HG02763 (cell line): ENCODE measurements around the gene FBXO34.
"Not testable (repeated sequence)": the region's sequence is repeated elsewhere in the genome, so short reads cannot be mapped to it uniquely, and the experiment has no call there.

Source experiments
- ATAC-seq: cut with Tn5 transposase; IDR thresholded peaks from one replicate; pipeline ENCODE4 v1.9.1; 2021; ENCODE audit warnings: mild to moderate bottlenecking, moderate library complexity; ENCODE audit not compliant: unreplicated experiment

The FBXO34 gene

DNA sequence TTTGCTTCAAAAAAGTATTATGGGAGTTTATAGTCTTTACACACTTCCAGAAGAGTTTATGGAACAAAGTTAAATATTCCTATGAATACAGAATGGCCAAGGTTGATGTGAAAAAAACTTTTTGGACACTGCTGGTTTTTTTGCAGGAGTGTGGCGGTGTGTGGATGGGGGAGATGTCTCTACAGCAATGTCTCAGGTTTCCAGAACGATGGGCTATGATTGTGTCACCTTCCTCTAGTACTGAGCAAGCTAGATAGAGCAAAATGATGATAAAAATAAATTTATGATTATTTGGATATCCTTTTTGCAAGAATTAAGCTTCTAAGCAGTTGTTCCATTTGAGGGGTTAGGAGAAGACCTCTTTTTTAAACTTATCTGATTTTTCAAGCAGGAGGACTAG, 37.9 kb downstream of the FBXO34 start:
- ATAC-seq, result no peak

DNA sequence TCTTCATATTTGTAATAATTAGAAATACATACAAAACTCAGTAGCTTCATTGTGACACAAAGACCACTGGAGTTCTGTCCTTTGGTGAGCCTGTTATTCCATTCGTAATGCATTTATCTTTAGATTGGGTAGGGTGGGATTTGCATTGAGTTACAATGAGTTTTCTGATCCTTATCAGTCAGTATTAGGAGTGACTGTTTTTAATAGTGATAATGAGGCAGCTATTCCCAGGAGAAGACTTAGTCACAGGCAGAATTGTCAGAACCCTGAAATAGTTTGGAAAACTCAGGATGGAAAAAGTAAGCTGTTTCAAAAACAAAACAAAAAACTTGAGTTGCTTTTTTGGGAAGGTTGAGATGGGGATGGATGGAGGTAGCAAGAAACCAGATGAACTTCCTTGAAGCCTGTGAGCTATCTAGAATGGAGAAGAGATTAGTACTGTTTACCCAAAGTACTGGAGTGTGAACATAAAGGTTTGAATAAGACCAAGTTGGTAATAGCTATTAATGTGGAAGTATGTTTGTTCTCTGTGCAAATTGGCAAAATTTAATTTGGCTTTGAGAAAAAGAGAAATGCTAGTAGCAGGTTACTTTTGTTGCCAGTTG, 38.6 kb downstream of the FBXO34 start:
- no peak for ATAC-seq

DNA sequence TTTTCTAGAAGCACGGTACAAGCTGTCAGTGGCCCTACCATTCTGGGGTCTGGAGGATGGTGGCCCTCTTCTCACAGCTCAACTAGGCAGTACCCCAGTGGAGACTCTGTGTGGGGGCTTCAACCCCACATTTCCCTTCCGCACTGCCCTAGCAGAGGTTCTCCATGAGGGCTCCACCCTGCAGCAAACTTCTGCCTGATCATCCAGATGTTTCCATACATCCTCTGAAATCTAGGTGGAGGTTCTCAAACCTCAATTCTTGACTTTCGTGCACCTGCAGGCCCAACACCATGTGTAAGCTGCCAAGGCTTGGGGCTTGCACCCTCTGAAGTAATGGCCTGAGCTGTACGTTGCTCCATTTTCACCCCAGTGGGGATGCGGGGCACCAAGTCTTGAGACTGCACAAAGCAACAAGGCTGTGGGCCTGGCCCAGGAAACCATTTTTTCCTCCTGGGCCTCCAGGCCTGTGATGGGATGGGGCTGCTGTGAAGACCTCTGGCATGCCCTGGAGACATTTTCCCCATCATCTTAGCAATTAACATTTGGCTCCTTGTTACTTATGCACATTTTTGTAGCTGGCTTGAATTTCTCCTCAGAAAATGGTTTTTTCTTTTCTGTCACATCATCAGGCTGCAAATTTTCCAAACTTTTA, 41.3 kb downstream of the FBXO34 start:
- ATAC-seq, result not testable (repeated sequence)

DNA sequence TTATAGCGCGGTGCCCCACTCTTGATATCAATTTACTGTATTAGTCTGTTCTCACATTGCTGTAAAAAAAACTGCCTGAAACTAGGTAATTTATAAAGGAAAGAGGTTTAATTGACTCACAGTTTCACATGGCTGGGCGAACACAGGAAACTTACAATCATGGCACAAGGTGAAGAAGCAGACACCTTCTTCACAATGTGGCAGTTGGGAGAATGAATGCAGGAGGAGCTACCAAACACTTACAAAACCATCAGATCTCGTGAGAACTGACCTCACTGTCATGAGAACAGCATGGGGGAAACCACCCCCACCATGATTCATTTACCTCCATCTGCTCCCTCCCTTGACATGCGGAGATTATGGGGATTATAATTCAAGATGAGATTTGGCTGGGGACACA, 42.3 kb downstream of the FBXO34 start:
- ATAC-seq, result no peak

DNA sequence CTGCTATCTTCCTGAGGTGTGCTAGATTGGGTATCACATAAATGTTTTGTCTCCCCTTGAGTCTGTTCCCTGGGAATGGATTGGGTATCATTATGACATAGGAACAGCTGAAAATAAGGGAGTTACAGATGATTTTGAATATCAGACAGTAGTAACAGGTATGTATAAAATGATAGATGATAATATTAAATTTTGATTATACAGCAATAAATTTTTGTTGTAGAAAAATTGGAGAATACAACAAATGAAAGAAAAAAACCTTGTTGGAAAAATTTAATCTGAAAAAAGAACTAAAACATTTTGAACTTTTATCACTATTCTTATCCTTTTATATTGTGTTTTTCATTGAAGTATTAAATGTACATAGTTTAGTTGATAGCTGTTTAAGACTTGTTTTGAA, 43.2 kb downstream of the FBXO34 start:
- ATAC-seq, result no peak

DNA sequence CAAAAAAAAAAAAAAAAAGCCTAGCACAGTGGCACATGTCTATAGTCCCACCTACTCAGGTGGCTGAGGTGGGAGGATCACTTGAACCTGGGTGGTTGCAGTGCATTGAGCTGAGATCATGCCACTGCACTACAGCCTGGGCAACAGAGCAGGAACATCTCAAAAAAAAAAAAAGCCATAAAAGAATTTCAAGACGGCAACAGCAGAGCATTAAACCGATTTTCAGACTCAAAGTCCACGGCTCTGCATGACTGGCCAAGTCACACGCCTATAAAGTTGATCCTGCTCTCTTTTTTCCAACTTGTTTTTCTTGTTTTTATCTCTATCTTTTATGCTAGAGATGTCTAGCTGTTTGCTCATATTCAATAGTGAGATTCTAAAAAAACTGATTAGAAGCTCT, 45.3 kb downstream of the FBXO34 start:
- no peak for ATAC-seq

DNA sequence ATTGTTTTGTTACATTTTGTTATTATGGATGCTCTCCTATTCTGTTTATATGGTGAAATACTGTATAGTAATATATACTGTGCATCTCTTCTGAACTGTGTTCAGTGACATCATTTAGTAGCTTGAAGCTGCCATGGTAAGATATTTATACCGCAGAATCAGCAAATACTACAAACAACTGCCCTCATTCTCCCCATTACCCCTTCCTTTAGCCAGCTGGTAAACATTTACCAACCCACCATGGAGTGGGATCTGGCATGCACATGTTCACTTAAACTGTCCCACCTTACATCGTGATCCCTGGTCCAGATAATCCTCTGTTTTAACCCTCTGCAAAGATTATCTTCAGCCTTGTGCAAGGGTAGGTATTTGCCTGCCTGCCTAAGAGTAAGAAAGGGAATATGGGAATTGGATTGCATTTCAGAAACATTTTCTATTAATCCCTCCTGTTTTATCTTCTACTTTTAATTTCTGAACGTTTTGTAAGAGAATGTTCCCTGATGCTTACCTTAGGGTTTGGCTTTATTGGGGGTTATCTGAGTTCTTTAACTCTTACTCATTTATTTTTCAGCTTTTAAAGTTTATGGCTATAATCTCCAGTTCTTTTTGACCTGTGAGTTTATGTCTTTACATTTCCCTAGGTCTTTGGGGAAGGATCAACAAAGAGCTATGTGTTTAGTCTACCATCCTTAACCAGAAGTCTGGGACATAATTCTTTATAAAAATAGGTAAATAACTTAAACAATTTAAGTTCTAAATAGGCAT, 46.5 kb downstream of the FBXO34 start:
- ATAC-seq, result no peak

DNA sequence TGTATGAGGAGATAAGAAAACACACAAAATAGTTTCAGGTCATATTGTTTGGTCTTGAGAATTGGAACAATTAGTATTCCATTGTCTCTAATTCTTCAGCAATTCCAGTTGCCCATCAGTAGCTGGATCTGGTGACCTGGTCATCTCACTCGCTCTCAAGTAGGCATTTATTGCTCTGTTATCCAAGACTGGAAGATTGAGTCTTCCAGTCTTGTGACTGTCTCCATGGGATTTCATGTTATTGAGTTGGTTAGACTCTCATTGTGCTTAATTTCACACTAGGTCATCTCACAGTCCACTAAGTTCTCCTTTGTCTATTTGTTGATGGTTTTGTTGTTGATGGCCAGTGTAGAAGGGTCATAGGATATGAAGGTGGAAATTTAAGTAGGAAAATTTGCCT, 47.5 kb downstream of the FBXO34 start:
- no peak for ATAC-seq

DNA sequence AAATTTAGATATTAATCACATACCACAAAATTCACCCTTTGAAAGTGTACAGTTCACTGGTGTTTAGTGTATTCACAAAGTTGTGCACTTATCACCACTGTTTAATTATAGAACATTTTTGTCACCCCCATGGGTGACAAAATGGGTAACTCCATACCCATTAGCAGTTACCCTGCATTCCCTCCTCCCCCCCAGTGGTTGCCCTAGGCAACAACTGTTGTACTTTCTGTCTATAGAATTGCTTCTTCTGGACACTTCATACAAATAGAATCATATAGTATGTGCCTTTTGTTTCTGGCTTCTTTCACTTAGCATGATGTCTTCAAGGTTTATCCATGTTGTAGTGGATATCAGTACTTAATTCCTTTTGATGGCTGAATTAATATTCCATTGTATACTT, 52.7 kb downstream of the FBXO34 start:
- no peak for ATAC-seq

DNA sequence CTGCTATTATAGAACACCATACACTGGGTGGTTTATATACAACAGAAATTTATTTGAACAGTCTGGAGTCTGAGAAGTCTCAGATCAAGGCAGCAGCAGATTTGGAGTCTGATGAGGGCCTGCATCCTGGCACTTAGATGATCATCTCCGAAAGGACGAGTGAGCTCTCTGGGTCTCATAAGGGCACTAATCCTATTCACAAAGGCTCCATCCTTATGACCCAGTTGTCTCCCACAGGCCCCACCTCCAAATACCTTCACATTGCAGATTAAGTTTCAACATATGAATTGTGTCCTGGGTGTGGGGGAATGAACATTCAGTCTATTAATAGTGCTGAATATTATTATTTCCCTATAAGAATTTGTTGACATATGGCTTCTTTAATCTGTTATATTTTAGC, 53.6 kb downstream of the FBXO34 start:
- no peak for ATAC-seq

DNA sequence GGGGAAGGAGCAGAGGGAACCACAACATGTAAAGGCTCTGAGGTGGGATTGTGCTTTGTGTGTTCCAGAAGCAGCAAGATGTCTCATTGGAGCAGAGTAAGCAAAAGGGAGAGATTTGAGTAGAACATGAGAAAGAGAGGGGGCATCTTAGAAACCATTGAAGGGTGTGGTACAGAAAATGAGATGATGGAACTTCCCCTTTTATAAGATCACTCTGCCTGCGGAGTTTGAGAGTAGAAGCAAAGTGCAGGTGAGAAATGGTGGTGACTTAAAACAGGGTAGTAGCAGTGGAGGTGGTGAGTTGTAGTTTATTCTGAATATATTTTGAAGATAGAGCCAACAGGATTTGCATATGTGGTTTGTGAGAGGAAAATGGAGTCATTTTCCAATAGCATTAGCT, 56.0 kb downstream of the FBXO34 start:
- ATAC-seq, result no peak

DNA sequence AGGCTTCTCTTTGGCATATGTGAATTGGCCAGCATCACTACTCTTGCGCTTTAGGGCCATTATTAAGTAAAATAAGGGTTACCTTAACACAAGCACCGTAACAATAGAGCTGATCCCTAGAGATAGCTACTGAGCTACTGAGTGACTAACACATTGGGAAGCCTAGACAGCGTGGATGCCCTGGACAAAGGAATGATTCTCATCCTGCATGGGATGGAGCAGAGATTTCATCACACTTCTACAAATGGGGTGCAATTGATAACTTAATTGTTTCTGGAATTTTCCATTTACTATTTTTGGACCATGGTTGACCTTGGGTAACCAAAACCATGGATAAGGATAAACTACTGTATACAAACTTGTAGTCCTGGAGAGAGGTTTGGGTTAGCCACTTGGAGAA, 57.1 kb downstream of the FBXO34 start:
- no peak for ATAC-seq

DNA sequence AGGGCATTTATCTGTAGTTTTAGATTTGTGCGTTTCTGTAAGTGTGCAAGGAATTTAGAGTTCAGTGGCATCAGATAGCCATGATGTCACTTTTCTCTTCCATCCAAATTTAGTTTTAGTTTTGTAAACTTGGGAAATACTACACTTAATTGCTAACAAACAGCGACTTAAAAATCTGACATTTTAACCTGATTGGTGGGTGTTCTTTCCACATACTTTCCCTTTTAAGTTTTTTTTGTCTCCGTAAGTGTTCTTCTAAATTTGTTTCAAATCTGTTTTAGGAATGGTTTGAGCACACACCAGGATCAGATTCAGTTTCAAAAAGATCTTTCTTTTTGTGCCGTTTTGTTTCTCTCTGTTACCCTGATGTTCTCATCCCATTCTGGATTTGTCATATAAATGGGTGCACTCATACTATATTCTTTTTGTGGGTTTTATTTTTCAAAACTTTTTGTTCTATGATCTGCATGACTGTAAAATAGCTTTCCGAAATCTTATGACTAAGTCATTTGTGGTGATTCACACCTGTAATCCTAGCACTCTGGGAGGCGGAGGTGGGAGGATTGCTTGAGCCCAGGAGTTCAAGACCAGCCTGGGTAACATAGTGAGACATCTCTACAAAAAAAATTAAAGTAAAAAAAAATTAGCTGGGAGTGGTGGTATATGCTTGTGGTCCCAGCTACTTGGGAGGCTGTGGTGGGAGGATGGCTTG, 58.9 kb downstream of the FBXO34 start:
- ATAC-seq, result no peak

DNA sequence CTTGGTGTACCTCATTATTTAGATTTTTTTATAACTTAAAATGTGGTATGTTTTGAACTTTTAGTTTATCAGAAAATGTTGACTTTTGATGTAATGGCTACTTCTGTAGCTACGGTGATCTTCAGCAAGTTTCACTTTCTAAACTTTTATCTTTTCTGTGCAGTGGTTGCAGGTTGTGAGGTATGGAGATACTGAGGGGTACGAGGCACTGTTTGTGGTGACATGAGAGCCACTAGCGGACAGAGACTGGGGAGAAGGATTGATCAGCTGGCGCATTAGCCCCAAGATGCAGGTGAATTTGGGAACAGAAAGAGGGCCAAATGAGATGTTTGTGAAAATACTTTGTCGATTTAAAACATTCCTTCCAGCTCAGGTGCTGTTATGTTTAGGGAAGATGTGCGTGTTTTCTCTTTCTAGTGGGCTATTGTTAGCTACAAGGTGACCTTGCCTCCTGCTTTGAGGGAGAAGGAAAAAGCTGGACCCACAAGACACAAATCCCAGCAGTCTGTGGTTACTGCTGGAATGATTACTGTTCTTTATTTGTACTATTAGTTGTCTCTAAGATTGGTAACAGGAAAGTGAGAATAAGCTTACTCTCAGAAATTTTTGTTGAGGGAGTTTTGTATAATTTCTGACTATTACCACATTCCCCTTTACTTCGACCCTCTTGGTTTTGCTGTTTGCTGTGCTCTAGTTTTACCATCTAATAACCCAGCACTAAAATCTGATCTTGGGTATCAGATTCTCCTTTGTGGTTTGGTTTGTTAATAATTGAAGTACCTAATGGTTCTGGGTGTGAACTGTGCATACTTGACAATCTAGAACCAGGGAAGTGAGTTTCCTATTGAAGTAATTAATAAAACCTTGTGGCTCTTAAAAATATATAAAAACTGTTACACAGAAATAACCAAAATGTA, 61.7 kb downstream of the FBXO34 start:
- no peak for ATAC-seq

DNA sequence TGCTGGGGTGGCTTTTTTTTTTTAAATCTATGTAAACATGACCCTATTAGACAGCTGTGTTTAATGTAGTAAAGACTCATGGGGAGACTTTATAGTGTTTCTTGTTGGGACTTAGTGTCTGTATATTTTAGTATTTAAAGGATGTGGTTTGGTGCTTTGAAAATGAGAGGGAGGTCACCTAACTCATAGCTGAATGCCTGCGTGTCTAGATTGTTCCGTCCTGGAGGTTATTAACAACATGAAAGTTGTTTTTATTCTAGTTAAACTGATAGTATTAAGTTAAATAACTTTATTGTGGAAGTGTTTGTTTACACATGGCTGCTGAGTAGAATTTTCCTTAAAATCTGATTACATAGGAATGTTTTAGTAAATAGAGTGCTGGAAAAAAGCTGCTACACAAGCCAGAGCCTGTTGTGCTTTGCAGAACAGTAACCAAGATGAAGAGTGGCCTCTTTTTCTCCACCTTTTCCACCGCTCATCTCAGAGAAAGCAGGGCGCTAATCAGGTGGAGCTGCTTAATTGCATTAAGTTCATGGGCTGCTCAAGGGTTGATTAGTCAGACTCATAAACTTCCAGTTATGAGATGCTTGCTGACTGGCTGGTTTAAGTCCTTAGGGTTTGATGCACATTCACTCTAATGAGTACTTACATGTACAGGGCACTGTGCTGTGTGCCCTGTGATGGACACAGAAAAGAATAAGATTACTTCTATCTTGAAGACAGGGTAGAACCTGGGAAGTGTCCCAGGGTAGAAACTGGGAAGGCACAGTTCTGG, 62.7 kb downstream of the FBXO34 start:
- no peak for ATAC-seq

DNA sequence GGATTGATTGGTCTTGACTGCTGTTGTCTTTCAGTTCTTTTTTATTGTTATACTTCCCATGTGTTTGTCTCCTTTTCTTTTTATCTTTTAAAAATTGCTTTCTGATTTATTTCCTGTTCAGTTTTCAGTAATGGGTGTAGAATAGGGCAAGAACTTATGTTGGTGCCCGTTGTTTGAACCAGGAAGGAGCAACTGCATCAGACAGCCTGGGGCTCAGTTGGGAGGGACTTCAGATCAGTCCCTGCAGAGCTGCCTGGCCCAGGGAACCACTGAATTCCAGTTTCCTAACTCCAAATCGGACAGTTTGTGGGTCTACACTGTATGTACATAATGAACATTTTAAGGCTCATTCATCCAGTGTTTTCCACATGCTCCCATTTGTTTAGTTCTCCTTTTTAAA, 64.9 kb downstream of the FBXO34 start:
- ATAC-seq, result no peak

DNA sequence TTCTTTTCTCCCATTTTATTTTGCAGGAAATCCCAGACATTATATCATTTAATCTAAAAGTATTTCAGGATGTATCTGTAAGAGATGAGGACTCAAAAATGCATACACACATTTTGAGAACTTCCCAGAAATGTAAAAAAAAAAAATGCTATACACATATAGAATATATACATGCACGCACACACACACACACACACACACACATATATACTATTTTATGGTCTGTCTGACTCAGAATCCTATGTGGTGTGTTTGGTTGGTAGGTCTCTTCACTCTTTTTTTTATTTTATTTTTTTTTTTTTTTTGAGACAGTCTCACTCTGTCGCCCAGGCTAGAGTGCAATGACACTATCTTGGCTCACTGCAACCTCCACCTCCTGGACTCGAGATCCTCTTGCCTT, 65.5 kb downstream of the FBXO34 start:
- no peak for ATAC-seq

DNA sequence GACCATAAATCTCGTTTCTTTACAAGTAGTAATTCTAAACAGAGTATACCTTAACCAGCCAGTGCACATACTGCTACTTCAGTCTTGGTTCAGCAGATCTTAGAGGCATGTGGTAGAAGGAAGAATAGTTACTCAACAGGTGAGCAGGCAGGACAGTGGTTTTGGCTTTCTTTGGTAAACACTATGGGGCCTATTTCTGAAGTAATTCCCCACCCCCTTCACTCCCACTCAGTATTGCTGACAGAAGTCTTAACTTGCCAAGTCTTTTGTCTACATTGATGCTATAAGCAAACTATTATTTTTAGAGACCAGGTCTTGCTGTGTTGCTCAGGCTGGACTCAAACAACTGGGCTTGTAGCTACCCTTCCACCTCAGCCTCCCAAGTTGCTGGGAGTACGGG, 68.5 kb downstream of the FBXO34 start:
- ATAC-seq, result no peak

DNA sequence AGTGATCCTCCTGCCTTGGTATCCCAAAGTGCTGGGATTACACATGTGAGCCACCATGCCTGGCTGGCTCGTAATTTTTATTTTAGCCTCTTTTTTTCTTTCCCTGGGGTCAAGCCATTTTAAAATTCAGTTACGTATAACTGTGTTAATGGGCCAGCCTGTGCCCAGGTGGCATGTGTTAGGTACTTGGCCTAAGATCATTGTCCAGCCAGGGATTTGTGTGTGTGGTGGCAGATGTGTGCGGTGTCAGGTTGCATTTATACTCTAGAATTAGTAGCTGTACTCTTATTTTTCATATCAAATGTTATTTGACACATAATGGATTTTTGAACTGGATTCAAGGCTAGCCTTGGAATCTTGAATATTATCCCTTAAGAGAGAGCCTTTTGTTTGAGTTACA, 69.3 kb downstream of the FBXO34 start:
- no peak for ATAC-seq

DNA sequence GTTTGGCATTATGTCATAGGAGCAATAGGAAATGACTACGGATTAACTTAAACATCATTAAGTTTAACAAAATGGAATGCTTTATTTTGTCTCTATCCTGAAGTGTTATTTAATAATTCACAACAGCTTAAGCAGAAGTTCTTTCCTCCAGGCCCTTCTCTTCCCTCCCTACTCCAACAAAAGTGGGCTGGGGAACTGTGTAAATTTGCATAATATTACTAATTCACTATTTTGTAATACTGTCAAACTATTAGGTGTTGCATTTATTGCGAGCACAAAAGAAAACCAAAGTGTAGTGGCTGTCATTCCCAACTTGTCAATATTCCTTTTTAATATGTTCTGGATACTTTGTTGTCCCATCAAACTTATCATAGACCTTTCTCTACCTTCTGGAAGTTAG, 70.6 kb downstream of the FBXO34 start:
- ATAC-seq, result no peak
